Pulmonary artery endothelial cell (primary cell): ENCODE data around the gene CLDN34. TPM values are rescaled to one million over a fixed set of nuclear protein-coding genes. Genes with fewer than 3 reads are reported as not detected.

Experiments
- DNase-seq: peaks from one replicate; pipeline ENCODE4 v3.0.0-alpha.2; 2011; ENCODE audit warnings: low read depth, low spot score
- total RNA-seq: library from RNA; depleted of rRNA; stranded (reverse); fragments of >200 nt; gene quantifications from 2 replicates; pipeline ENCODE4 v1.2.3, GENCODE V29; 2014

CLDN34 gene
- total RNA-seq, 1 donor from 2014 or later: 0.26 TPM

DNA sequence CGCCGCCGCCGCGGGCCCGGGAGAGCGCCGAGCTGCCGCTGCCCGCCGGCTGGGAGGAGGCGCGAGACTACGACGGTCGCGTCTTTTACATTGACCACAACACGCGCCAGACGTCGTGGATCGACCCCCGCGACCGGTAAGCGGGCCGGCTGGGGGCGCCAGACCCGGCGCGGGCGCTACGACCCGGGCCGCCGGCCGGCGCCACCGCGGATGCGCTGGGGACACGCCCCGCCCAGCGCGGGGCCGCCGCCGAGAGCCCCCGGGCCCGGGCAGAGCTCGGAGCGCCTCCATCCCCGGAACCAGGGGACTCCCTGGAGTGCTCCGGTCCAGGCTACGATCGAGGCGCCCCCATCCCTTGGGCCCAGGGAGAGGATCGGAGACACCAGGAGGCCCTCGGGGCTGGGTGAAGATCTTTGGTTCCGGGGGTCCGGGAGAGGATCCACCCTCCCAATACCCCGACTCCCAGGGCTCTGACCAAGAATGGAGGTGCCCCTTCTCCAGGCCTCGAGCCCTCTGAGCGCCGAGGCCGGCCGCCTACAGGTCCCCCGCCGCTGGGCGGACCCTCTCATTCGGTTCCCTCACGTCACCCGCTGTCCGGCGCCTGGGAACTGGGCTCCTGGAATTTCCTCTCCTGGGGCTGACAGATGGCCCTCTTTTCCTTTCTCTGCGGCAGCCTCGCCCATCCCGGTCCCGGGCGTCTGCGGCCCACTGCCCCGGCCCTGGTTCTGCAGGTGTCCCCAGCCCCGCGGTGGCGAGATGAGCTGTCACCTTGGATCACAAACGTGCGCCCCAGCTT is 48.8 kb downstream of the CLDN34 start:
- no peak for DNase-seq

DNA sequence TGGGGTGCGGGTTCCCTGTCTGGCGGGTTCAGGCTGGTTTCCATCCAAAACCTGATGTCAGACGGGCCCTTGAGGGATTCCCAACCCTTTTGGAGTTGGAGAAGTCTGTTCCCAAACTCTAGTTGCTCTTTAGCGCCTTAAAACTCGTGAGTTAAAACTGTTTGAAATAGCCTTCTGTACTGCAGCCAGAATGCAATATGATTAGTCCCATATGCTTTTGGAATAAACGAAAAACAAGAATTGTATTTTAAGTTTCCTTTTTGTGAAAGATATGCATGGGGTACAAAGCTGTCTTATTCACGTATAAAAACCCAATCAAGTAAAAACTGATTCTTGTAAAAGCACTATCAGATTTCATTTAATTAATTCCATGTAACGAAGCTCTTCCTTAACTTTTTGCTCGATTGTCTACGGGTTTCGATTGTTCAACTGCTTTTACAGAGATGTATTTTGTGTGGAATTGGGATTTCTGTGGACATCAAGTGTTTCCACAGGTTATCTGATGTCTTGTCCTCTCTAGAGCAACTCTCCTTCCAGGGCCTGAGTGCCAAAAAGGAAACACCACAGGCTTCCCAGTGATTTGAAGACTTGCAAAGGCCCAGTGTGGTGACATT is 49.5 kb downstream of the CLDN34 start:
- DNase-seq: no peak

DNA sequence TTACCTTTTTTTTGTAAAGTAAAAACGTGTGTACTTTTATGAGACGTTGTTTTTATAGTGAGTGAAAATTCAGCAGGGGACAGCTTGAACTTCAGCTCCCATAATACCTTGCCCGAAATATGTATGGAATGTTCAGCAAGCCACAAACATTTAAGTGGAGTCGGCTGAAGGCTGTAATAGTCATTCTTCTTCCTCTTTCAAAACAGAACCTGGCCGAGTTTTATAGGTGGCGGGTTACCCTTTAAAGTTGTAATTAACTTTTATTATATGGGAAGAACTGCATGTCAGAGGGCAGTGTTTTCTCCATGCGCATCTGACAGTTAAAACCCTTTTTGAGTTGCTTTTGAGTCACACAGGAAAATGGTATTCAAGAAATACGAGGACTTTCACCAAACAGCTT is 50.7 kb downstream of the CLDN34 start:
- no peak for DNase-seq

Other genes starting within 250 kb of the CLDN34 start
- 2.3 and 3.1 TPM in 2 replicates for gene GPR143, start 201.5 kb upstream of the CLDN34 start, total RNA-seq
- 5.1 and 6.9 TPM in 2 replicates for gene SHROOM2, start 180.9 kb upstream of the CLDN34 start, total RNA-seq
- gene CLCN4, start 189.6 kb downstream of the CLDN34 start, total RNA-seq: 12.9 and 13.3 TPM in 2 replicates